ENCODE data around the gene RSPH6A.

DNA sequence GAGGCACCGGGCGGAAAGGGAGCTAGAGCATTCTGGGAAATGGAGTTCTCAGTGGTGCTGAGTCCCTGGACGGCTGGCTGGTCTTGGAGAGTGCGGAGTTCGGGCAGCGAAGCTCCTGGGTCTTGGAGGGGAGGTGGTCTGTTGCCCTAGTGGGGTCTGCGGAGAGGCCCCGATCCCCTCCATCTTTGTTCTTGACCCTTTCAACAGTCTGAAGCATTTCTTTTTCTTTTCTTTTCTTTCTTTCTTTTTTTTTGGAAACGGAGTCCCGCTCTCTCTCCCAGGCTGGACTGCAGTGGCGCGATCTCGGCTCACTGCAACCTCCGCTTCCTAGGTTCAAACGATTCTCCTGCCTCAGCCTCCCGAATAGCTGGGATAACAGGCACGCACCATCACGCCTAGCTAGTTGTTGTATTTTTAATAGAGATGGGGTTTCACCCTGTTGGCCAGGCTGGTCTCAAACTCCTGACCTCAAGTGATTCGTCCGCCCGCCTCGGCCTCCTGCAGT, 48.3 kb upstream of the RSPH6A start:
- TF ChIP-seq, protein P1, sequence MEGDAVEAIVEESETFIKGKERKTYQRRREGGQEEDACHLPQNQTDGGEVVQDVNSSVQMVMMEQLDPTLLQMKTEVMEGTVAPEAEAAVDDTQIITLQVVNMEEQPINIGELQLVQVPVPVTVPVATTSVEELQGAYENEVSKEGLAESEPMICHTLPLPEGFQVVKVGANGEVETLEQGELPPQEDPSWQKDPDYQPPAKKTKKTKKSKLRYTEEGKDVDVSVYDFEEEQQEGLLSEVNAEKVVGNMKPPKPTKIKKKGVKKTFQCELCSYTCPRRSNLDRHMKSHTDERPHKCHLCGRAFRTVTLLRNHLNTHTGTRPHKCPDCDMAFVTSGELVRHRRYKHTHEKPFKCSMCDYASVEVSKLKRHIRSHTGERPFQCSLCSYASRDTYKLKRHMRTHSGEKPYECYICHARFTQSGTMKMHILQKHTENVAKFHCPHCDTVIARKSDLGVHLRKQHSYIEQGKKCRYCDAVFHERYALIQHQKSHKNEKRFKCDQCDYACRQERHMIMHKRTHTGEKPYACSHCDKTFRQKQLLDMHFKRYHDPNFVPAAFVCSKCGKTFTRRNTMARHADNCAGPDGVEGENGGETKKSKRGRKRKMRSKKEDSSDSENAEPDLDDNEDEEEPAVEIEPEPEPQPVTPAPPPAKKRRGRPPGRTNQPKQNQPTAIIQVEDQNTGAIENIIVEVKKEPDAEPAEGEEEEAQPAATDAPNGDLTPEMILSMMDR (IDR thresholded peaks at IDR 0.05) = no peak
- no peak for TF ChIP-seq POLR2A (IDR thresholded peaks at IDR 0.05)

Measured in upper lobe of left lung (tissue), 4 donors.